HL-60 (cell line): ENCODE results near the gene ATP2B1.

Experiments
- DNase-seq, 2 experiments: peaks; one replicate each; pipeline ENCODE4 v3.0.0-alpha.2; 2010 to 2020; ENCODE audit warnings: low read depth in 1 of 2, low spot score in 1 of 2
- H3K27ac ChIP-seq: fragments of 250-450 bp; sonication (Bioruptor Pico); replicated peaks from 2 replicates; pipeline ENCODE4 v1.5.1; 2020; ENCODE audit warnings: mild to moderate bottlenecking, moderate library complexity
- H3K27me3 ChIP-seq: fragments of 250-450 bp; sonication (Bioruptor Pico); 2 replicates; pipeline ENCODE4 v1.5.1; 2021; ENCODE audit warnings: mild to moderate bottlenecking, moderate library complexity; ENCODE audit not compliant: insufficient read depth, poor library complexity, severe bottlenecking
- H3K4me3 ChIP-seq: replicated peaks from 2 replicates; pipeline ENCODE4 v1.5.1; 2011; ENCODE audit warnings: mild to moderate bottlenecking, control low read depth, low read length; ENCODE audit not compliant: insufficient read depth
- CTCF ChIP-seq: IDR thresholded peaks from one replicate; pipeline ENCODE4 v1.5.1; 2011; ENCODE audit warnings: low read length, control low read depth, inconsistent platforms; ENCODE audit not compliant: insufficient read depth
- GABPA ChIP-seq: IDR thresholded peaks from 2 replicates; pipeline ENCODE4 v1.6.1; 2012; ENCODE audit warnings: low read depth
- POLR2AphosphoS5 ChIP-seq: IDR thresholded peaks from 2 replicates; pipeline ENCODE4 v1.6.1; 2012; ENCODE audit warnings: low read depth
- SPI1 ChIP-seq: IDR thresholded peaks from 2 replicates; pipeline ENCODE4 v1.6.1; 2012; ENCODE audit warnings: low read depth, mild to moderate bottlenecking, borderline replicate concordance
- TF ChIP-seq, protein P1 (sequence below): IDR thresholded peaks from 2 replicates; pipeline ENCODE4 v1.6.1; 2012; ENCODE audit warnings: low read depth; ENCODE audit not compliant: insufficient replicate concordance

The ATP2B1 gene

GRCh38 chr12:89650239-89650638 is 58.4 kb downstream of the ATP2B1 start:
- DNase-seq = no peak

GRCh38 chr12:89649820-89650219 is 58.8 kb downstream of the ATP2B1 start:
- no peak for DNase-seq
- TF ChIP-seq CTCF = no peak
- TF ChIP-seq, protein P1, sequence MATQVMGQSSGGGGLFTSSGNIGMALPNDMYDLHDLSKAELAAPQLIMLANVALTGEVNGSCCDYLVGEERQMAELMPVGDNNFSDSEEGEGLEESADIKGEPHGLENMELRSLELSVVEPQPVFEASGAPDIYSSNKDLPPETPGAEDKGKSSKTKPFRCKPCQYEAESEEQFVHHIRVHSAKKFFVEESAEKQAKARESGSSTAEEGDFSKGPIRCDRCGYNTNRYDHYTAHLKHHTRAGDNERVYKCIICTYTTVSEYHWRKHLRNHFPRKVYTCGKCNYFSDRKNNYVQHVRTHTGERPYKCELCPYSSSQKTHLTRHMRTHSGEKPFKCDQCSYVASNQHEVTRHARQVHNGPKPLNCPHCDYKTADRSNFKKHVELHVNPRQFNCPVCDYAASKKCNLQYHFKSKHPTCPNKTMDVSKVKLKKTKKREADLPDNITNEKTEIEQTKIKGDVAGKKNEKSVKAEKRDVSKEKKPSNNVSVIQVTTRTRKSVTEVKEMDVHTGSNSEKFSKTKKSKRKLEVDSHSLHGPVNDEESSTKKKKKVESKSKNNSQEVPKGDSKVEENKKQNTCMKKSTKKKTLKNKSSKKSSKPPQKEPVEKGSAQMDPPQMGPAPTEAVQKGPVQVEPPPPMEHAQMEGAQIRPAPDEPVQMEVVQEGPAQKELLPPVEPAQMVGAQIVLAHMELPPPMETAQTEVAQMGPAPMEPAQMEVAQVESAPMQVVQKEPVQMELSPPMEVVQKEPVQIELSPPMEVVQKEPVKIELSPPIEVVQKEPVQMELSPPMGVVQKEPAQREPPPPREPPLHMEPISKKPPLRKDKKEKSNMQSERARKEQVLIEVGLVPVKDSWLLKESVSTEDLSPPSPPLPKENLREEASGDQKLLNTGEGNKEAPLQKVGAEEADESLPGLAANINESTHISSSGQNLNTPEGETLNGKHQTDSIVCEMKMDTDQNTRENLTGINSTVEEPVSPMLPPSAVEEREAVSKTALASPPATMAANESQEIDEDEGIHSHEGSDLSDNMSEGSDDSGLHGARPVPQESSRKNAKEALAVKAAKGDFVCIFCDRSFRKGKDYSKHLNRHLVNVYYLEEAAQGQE = no peak
- TF ChIP-seq GABPA = no peak
- TF ChIP-seq POLR2AphosphoS5 = no peak
- no peak for TF ChIP-seq SPI1
- Histone ChIP-seq H3K27ac (no peak overlapping the region), H3K4me3 (no peak overlapping the region), H3K27me3 (no peaks in the 10 kb centered on the region)

More at GRCh38 chr12:89650239-89650638, 58.4 kb downstream of the ATP2B1 start:
- TF ChIP-seq POLR2AphosphoS5 (no peak), GABPA (no peak), CTCF (no peak), SPI1 (no peak)
- TF ChIP-seq, protein P1 = no peak
- no peak overlapping the region for H3K27ac ChIP-seq
- H3K27me3 ChIP-seq = no peaks in the 10 kb centered on the region
- H3K4me3 ChIP-seq = no peak overlapping the region

GRCh38 chr12:89649139-89649538 is 59.5 kb downstream of the ATP2B1 start:
- TF ChIP-seq SPI1 = no peak
- no peaks in the 10 kb centered on the region for H3K27me3 ChIP-seq
- no peak overlapping the region for H3K27ac ChIP-seq
- DNase-seq = no peak
- H3K4me3 ChIP-seq = no peak overlapping the region

GRCh38 chr12:89648211-89648930 is 60.3 kb downstream of the ATP2B1 start:
- Histone ChIP-seq H3K4me3 (no peak overlapping the region), H3K27ac (no peak overlapping the region), H3K27me3 (no peaks in the 10 kb centered on the region)
- DNase-seq = no peak
- TF ChIP-seq CTCF (no peak), GABPA (no peak), SPI1 (no peak), POLR2AphosphoS5 (no peak)
- TF ChIP-seq, protein P1 = no peak
